ENCODE results near the gene DYNC1LI2. TPM values are rescaled to one million over a fixed set of nuclear protein-coding genes. Genes with fewer than 3 reads are reported as not detected.

The DYNC1LI2 gene
- total and polyA plus RNA-seq, 2 of the 8 experiments (the other 6 are each of a cell fraction or from before 2014, with no cell fraction given) = 35.0 to 70.8 TPM

DNA sequence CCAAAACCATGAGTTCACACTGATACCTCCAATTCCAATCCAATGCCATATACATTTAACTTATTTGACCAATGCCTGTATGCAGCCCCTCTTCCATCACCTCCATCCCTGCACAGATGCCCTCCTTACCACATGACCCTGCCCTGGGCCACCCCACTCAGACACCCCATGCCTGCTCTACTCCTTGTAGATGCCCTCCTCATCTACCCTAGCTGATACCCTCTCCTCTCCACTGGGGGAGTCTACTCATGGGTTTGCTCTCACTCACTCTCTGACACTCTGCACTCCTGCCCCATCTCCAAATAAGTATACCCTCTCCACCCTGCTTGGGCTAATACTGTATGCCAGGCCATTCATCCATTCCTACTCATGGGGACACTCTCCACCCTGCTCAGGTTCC is 38.9 kb downstream of the DYNC1LI2 start (continued):
- TF ChIP-seq, protein P1, sequence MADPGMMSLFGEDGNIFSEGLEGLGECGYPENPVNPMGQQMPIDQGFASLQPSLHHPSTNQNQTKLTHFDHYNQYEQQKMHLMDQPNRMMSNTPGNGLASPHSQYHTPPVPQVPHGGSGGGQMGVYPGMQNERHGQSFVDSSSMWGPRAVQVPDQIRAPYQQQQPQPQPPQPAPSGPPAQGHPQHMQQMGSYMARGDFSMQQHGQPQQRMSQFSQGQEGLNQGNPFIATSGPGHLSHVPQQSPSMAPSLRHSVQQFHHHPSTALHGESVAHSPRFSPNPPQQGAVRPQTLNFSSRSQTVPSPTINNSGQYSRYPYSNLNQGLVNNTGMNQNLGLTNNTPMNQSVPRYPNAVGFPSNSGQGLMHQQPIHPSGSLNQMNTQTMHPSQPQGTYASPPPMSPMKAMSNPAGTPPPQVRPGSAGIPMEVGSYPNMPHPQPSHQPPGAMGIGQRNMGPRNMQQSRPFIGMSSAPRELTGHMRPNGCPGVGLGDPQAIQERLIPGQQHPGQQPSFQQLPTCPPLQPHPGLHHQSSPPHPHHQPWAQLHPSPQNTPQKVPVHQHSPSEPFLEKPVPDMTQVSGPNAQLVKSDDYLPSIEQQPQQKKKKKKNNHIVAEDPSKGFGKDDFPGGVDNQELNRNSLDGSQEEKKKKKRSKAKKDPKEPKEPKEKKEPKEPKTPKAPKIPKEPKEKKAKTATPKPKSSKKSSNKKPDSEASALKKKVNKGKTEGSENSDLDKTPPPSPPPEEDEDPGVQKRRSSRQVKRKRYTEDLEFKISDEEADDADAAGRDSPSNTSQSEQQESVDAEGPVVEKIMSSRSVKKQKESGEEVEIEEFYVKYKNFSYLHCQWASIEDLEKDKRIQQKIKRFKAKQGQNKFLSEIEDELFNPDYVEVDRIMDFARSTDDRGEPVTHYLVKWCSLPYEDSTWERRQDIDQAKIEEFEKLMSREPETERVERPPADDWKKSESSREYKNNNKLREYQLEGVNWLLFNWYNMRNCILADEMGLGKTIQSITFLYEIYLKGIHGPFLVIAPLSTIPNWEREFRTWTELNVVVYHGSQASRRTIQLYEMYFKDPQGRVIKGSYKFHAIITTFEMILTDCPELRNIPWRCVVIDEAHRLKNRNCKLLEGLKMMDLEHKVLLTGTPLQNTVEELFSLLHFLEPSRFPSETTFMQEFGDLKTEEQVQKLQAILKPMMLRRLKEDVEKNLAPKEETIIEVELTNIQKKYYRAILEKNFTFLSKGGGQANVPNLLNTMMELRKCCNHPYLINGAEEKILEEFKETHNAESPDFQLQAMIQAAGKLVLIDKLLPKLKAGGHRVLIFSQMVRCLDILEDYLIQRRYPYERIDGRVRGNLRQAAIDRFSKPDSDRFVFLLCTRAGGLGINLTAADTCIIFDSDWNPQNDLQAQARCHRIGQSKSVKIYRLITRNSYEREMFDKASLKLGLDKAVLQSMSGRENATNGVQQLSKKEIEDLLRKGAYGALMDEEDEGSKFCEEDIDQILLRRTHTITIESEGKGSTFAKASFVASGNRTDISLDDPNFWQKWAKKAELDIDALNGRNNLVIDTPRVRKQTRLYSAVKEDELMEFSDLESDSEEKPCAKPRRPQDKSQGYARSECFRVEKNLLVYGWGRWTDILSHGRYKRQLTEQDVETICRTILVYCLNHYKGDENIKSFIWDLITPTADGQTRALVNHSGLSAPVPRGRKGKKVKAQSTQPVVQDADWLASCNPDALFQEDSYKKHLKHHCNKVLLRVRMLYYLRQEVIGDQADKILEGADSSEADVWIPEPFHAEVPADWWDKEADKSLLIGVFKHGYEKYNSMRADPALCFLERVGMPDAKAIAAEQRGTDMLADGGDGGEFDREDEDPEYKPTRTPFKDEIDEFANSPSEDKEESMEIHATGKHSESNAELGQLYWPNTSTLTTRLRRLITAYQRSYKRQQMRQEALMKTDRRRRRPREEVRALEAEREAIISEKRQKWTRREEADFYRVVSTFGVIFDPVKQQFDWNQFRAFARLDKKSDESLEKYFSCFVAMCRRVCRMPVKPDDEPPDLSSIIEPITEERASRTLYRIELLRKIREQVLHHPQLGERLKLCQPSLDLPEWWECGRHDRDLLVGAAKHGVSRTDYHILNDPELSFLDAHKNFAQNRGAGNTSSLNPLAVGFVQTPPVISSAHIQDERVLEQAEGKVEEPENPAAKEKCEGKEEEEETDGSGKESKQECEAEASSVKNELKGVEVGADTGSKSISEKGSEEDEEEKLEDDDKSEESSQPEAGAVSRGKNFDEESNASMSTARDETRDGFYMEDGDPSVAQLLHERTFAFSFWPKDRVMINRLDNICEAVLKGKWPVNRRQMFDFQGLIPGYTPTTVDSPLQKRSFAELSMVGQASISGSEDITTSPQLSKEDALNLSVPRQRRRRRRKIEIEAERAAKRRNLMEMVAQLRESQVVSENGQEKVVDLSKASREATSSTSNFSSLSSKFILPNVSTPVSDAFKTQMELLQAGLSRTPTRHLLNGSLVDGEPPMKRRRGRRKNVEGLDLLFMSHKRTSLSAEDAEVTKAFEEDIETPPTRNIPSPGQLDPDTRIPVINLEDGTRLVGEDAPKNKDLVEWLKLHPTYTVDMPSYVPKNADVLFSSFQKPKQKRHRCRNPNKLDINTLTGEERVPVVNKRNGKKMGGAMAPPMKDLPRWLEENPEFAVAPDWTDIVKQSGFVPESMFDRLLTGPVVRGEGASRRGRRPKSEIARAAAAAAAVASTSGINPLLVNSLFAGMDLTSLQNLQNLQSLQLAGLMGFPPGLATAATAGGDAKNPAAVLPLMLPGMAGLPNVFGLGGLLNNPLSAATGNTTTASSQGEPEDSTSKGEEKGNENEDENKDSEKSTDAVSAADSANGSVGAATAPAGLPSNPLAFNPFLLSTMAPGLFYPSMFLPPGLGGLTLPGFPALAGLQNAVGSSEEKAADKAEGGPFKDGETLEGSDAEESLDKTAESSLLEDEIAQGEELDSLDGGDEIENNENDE (IDR thresholded peaks at IDR 0.05; ENCODE audit: insufficient replicate concordance, low read length) = no peak
- TF ChIP-seq CBX5 (IDR thresholded peaks at IDR 0.05; ENCODE audit: low read depth, low read length) (no peak), SP2 (IDR thresholded peaks at IDR 0.05; ENCODE audit: low read length) (no peak), NRF1 (IDR thresholded peaks at IDR 0.05; ENCODE audit: low read depth, low read length) (no peak), ASH2L (IDR thresholded peaks at IDR 0.05; ENCODE audit: low read length) (no peak), CTBP2 (IDR thresholded peaks at IDR 0.05; ENCODE audit: borderline replicate concordance, insufficient read depth, insufficient read length, low read length) (no peak), EZH2 (IDR thresholded peaks at IDR 0.05; ENCODE audit: low read depth, low read length, severe bottlenecking) (no peak), POLR2AphosphoS5 (IDR thresholded peaks at IDR 0.05; ENCODE audit: low read depth, low read length) (0 out of 2 replicates have a peak, but pooled peaks have one; percentile 39)
